Endothelial cell of umbilical vein (primary cell): ENCODE measurements around the gene GIT2. TPM values are rescaled to one million over a fixed set of nuclear protein-coding genes. Genes with fewer than 3 reads are reported as not detected.

ENCODE experiments used
- BruUV-seq: library from RNA; stranded (reverse); fragments of 400-500 nt; replicated peaks from 2 replicates; lab custom pipeline; 2021; lab: Mats Ljungman, UMichigan
- CTCF ChIA-PET: fragments of 300-600, 350-600 bp; sonication (Branson Sonifier 250); formaldehyde crosslinking; loops from one replicate; lab custom pipeline; 2021; ENCODE audit warnings: antibody characterized with exemption, inconsistent platforms; lab: Charles Lee
- POLR2A ChIA-PET: fragments of 300-600, 350-600 bp; sonication (Branson Sonifier 250); formaldehyde crosslinking; loops from one replicate; lab custom pipeline; 2021; ENCODE audit warnings: antibody characterized with exemption, inconsistent platforms; lab: Charles Lee
- DNase-seq: peaks from one replicate; pipeline ENCODE4 v3.0.0-alpha.2; 2011; ENCODE audit warnings: low read depth, low spot score
- FAIRE-seq: peaks from 2 replicates; lab custom pipeline; 2011; peaks lifted over from hg19 to GRCh38; lab: Jason Lieb, UNC
- H2AFZ ChIP-seq: 2 replicates; pipeline ENCODE4 v1.6.0; 2012; ENCODE audit warnings: low read depth, low read length, control low read depth, inconsistent platforms
- H3K27ac ChIP-seq: 2 replicates; pipeline ENCODE4 v1.5.1; 2011; ENCODE audit warnings: low read depth, mild to moderate bottlenecking, control low read depth, low read length, moderate library complexity; ENCODE audit not compliant: insufficient read depth
- H3K27me3 ChIP-seq, 2 experiments: 2 replicates each; pipeline versions ENCODE4 v1.6.0 to v1.6.1; 2011; ENCODE audit warnings: low read length in 2 of 2, mixed read lengths in 1 of 2; ENCODE audit not compliant: control insufficient read depth in 2 of 2, insufficient read depth in 2 of 2
- H3K36me3 ChIP-seq, 2 experiments: 2 replicates in 1 of 2; 3 replicates in 1 of 2; pipeline ENCODE4 v1.5.1; 2011; ENCODE audit warnings: low read length in 2 of 2, mild to moderate bottlenecking in 1 of 2, moderate library complexity in 1 of 2; ENCODE audit not compliant: control insufficient read depth in 2 of 2, insufficient read depth in 2 of 2; ENCODE audit errors: extremely low read depth in 1 of 2
- H3K4me1 ChIP-seq: 3 replicates; pipeline ENCODE4 v1.5.1; 2011; ENCODE audit warnings: mild to moderate bottlenecking, low read length; ENCODE audit not compliant: control insufficient read depth, insufficient read depth; ENCODE audit errors: extremely low read depth
- H3K4me2 ChIP-seq: 2 replicates; pipeline ENCODE4 v1.6.1; 2011; ENCODE audit warnings: low read length, control low read depth, mixed read lengths; ENCODE audit not compliant: insufficient read depth
- H3K4me3 ChIP-seq, 3 experiments: fragments of 200-600 bp in 1 of 3; sonication (generic), shearing (Covaris generic) in 1 of 3; replicated peaks in 1 of 3; 2 replicates each; pipeline ENCODE4 v1.5.1; 2011 to 2016; ENCODE audit warnings: control low read depth in 3 of 3, low read length in 3 of 3, mild to moderate bottlenecking in 2 of 3, inconsistent platforms in 1 of 3, low read depth in 1 of 3, moderate library complexity in 1 of 3; ENCODE audit not compliant: insufficient read depth in 1 of 3
- H3K79me2 ChIP-seq: 2 replicates; pipeline ENCODE4 v1.6.0; 2012; ENCODE audit warnings: low read length, inconsistent platforms; ENCODE audit not compliant: control insufficient read depth, insufficient read depth
- H3K9ac ChIP-seq: replicated peaks from 2 replicates; pipeline ENCODE3; 2011; ENCODE audit warnings: low read length, control low read depth; ENCODE audit not compliant: insufficient read depth; ENCODE audit errors: extremely low read depth
- H3K9me1 ChIP-seq: replicated peaks from 3 replicates; pipeline ENCODE4 v1.6.0; 2011; ENCODE audit warnings: mild to moderate bottlenecking, low read length; ENCODE audit not compliant: control insufficient read depth, insufficient read depth; ENCODE audit errors: extremely low read depth
- H3K9me3 ChIP-seq: replicated peaks from 2 replicates; pipeline ENCODE4 v1.5.1; 2012; ENCODE audit warnings: low read length, inconsistent platforms; ENCODE audit not compliant: control insufficient read depth, insufficient read depth
- H4K20me1 ChIP-seq: replicated peaks from 2 replicates; pipeline ENCODE3; 2011; ENCODE audit warnings: mild to moderate bottlenecking, low read length; ENCODE audit not compliant: control insufficient read depth, insufficient read depth; ENCODE audit errors: extremely low read depth
- EZH2 ChIP-seq: IDR thresholded peaks from 2 replicates; pipeline ENCODE4 v1.6.1; 2012; ENCODE audit warnings: borderline replicate concordance, low read depth, mild to moderate bottlenecking, moderate library complexity, low read length, inconsistent platforms; ENCODE audit not compliant: severe bottlenecking
- FOS ChIP-seq: IDR thresholded peaks from 2 replicates; pipeline ENCODE4 v1.6.1; 2011; ENCODE audit warnings: mild to moderate bottlenecking, low read length, moderate library complexity, borderline replicate concordance; ENCODE audit not compliant: insufficient read depth
- GATA2 ChIP-seq: IDR thresholded peaks from 2 replicates; pipeline ENCODE4 v1.7.0; 2011; ENCODE audit warnings: low read depth, mild to moderate bottlenecking, moderate library complexity, mixed read lengths, low read length; ENCODE audit not compliant: insufficient read length, insufficient read depth
- JUN ChIP-seq: IDR thresholded peaks from 2 replicates; pipeline ENCODE4 v1.6.1; 2011; ENCODE audit warnings: borderline replicate concordance, low read depth; ENCODE audit not compliant: insufficient read length, insufficient read depth
- MYC ChIP-seq: IDR thresholded peaks from one replicate; pipeline ENCODE4 v1.6.1; 2011; ENCODE audit warnings: mild to moderate bottlenecking, low read depth, low read length
- POLR2A ChIP-seq: IDR thresholded peaks from 2 replicates; pipeline ENCODE4 v1.6.1; 2012; ENCODE audit warnings: low read depth, mild to moderate bottlenecking, control low read depth, low read length
- POLR2AphosphoS5 ChIP-seq: IDR thresholded peaks from 2 replicates; pipeline ENCODE4 v1.6.1; 2012; ENCODE audit warnings: low read depth, mild to moderate bottlenecking, control low read depth, low read length, moderate library complexity; ENCODE audit not compliant: insufficient read depth
- dilution Hi-C: fragments of 300-500 bp; cut with MboI; formaldehyde crosslinking; loops from one replicate; pipeline ENCODE4 v1.15.0; 2019; ENCODE audit warnings: low sequenced_read_pairs; ENCODE audit not compliant: extremely low pct_ligation_motif_present
- intact Hi-C: fragments of 100-400 bp; cut with micrococcal nuclease; formaldehyde crosslinking; loops from one replicate; pipeline ENCODE4 v1.10.0; 2022
- polyA plus RNA-seq, 4 experiments: library from polyadenylated mRNA; depleted of rRNA in 3 of 4; stranded (reverse) in 3 of 4; unstranded in 1 of 4; fragments of >200 nt; gene quantifications; 2 replicates each; pipeline versions ENCODE4 v1.2.1 to v1.2.3, GENCODE V29; 2011 to 2012; ENCODE audit warnings: missing spikeins in 1 of 4
- total RNA-seq: library from RNA; stranded (reverse); gene quantifications from 2 replicates; pipeline ENCODE4 v1.2.3, GENCODE V29; 2021
- TF ChIP-seq, protein P1 (sequence below): IDR thresholded peaks from 2 replicates; pipeline ENCODE4 v1.6.1; 2011; ENCODE audit not compliant: insufficient read depth, insufficient read length
- TF ChIP-seq, protein P2 (sequence below), 2 donors: IDR thresholded peaks; 1 replicate in 1 of 2; 2 replicates in 1 of 2; pipeline ENCODE4 v1.5.1; 2011; ENCODE audit warnings: low read length in 2 of 2, mild to moderate bottlenecking in 2 of 2, moderate library complexity in 2 of 2, control low read depth in 1 of 2, inconsistent platforms in 1 of 2, low read depth in 1 of 2; ENCODE audit not compliant: insufficient read depth in 1 of 2; ENCODE audit errors: extremely low read depth in 1 of 2

The GIT2 gene
- total and polyA plus RNA-seq, 2 donors (not counting 3 experiments of a cell fraction or from before 2014, with no cell fraction given) = 37.3 to 77.2 TPM

DNA sequence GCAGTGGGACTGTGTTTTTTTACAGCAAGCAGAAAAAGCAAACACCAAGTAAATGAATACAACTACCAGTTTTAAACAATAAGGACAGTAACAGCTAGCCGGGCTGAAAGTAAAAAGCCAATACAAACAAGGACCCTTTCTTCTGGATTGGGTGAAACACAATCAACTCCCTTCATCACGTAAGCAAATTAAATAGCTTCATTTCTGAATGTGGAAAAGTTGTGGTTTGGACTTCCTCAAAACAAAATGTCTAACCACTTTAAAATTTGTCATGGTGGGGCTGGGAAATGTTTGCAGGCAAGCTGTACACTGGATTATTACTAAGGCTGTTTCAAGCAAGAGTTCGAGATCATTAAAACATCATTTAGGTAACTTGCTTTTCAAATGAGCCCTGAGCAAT is 48.6 kb downstream of the GIT2 start:
- ChIA-PET POLR2A (no interaction called here), CTCF (interaction anchor here (1.1 kb wide), 1 partner anchor 94 kb away, joined by 3 read pairs; no protein-coding TSS in a partner anchor)
- Histone ChIP-seq H3K27me3 (no peaks in the 10 kb centered on the region), H3K4me2 (no peak overlapping the region), H3K79me2 (no peaks in the 10 kb centered on the region), H3K4me1 (peaks cover 28% of the 10 kb centered on the region), H2AFZ (no peak overlapping the region), H3K9me3 (no peaks in the 10 kb centered on the region), H3K9me1 (no peaks in the 10 kb centered on the region), H3K4me3 (no peak overlapping the region), H4K20me1 (no peaks in the 10 kb centered on the region), H3K27ac (no peak overlapping the region), H3K36me3 (peaks cover 24 to 28% of the 10 kb centered on the region in 2 experiments), H3K9ac (no peak overlapping the region)
- no TSS peak for BruUV-seq
- intact Hi-C loops (loop anchor here (5.0 kb wide), 1 partner anchor 50 kb away; the partner anchor contains the start of genes ANKRD13A and GIT2), dilution Hi-C loops (no loop called here)
- FAIRE-seq (peak; percentile 44), DNase-seq (no peak)
- TF ChIP-seq, protein P1, sequence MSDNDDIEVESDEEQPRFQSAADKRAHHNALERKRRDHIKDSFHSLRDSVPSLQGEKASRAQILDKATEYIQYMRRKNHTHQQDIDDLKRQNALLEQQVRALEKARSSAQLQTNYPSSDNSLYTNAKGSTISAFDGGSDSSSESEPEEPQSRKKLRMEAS = no peak
- no peak for TF ChIP-seq MYC
- TF ChIP-seq, protein P2, sequence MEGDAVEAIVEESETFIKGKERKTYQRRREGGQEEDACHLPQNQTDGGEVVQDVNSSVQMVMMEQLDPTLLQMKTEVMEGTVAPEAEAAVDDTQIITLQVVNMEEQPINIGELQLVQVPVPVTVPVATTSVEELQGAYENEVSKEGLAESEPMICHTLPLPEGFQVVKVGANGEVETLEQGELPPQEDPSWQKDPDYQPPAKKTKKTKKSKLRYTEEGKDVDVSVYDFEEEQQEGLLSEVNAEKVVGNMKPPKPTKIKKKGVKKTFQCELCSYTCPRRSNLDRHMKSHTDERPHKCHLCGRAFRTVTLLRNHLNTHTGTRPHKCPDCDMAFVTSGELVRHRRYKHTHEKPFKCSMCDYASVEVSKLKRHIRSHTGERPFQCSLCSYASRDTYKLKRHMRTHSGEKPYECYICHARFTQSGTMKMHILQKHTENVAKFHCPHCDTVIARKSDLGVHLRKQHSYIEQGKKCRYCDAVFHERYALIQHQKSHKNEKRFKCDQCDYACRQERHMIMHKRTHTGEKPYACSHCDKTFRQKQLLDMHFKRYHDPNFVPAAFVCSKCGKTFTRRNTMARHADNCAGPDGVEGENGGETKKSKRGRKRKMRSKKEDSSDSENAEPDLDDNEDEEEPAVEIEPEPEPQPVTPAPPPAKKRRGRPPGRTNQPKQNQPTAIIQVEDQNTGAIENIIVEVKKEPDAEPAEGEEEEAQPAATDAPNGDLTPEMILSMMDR (IDR thresholded peaks at IDR 0.05; ENCODE audit: extremely low read depth in 1 of 2, insufficient read depth in 1 of 2, low read depth in 1 of 2, low read length in 2 of 2) = no peak
- no peak for TF ChIP-seq FOS
- TF ChIP-seq POLR2AphosphoS5 = no peak
- no peak for TF ChIP-seq POLR2A
- TF ChIP-seq JUN = no peak
- TF ChIP-seq EZH2 = no peak
- no peak for TF ChIP-seq GATA2
